Stimulated activated CD4-positive, alpha-beta T cell treated with anti-CD3 and anti-CD28 coated beads, Interleukin-12 subunit alpha, Interleukin-12 subunit beta, amount 100 ng/mL, for 4 hours (primary cell): ENCODE measurements around the gene FAF2.
A peak's percentile ranks its signal among the peaks of the same experiment; 100 is the strongest.

Source experiments
- DNase-seq: peaks from one replicate; pipeline ENCODE4 v3.0.0-alpha.2; 2020

FAF2 gene

GRCh38 chr5:176533894-176534611 is 85.9 kb downstream of the FAF2 start:
- no peak for DNase-seq

- no peak for DNase-seq
These were observed 86.5 kb downstream of the FAF2 start for GRCh38 chr5:176534640-176535039.

- no peak for DNase-seq
These were observed 87.0 kb downstream of the FAF2 start for GRCh38 chr5:176535101-176535663.

GRCh38 chr5:176535664-176536131 is 87.5 kb downstream of the FAF2 start:
- no peak for DNase-seq

- peak; percentile 71 for DNase-seq
These were observed 88.1 kb downstream of the FAF2 start for GRCh38 chr5:176536132-176536901.

- peak; percentile 96 for DNase-seq
These were observed 88.8 kb downstream of the FAF2 start, which contains the start of gene RNF44 for GRCh38 chr5:176536902-176537553. Gene RNF44 (minus strand): TSS chr5:176537402. CDS start chr5:176532472, 4,930 bp downstream.

- DNase-seq = peak; percentile 93
These were observed 89.5 kb downstream of the FAF2 start for GRCh38 chr5:176537554-176538229.

GRCh38 chr5:176538230-176538988 is 90.2 kb downstream of the FAF2 start:
- no peak for DNase-seq

GRCh38 chr5:176538989-176539384 is 90.8 kb downstream of the FAF2 start:
- DNase-seq = no peak

- no peak for DNase-seq
These were observed 92.3 kb downstream of the FAF2 start for GRCh38 chr5:176540476-176540899.

GRCh38 chr5:176540956-176541337 is 92.8 kb downstream of the FAF2 start:
- DNase-seq = no peak

GRCh38 chr5:176541338-176542134 is 93.4 kb downstream of the FAF2 start:
- DNase-seq = peak; percentile 63

GRCh38 chr5:176542135-176542595 is 94.0 kb downstream of the FAF2 start:
- peak; percentile 63 for DNase-seq

- peak; percentile 33 for DNase-seq
These were observed 94.6 kb downstream of the FAF2 start for GRCh38 chr5:176542596-176543427.

GRCh38 chr5:176543428-176544182 is 95.4 kb downstream of the FAF2 start:
- DNase-seq = peak; percentile 77

GRCh38 chr5:176545388-176545736 is 97.2 kb downstream of the FAF2 start:
- no peak for DNase-seq

- DNase-seq = no peak
These were observed 97.7 kb downstream of the FAF2 start for GRCh38 chr5:176545737-176546509.

GRCh38 chr5:176547802-176548201 is 99.6 kb downstream of the FAF2 start:
- no peak for DNase-seq
